Bronchial epithelial cell (primary cell): ENCODE data around the gene SYMPK. TPM values are rescaled to one million over a fixed set of nuclear protein-coding genes. Genes with fewer than 3 reads are reported as not detected.

Experiments
- DNase-seq: peaks from one replicate; pipeline ENCODE4 v3.0.0-alpha.2; 2010; ENCODE audit warnings: low read depth
- FAIRE-seq: peaks from 2 replicates; lab custom pipeline; 2011; peaks lifted over from hg19 to GRCh38; lab: Jason Lieb, UNC
- H3K27me3 ChIP-seq: 2 replicates; pipeline ENCODE4 v1.5.1; 2011; ENCODE audit warnings: low read length; ENCODE audit not compliant: control insufficient read depth, insufficient read depth
- H3K36me3 ChIP-seq: 2 replicates; pipeline ENCODE4 v1.5.1; 2011; ENCODE audit warnings: low read length; ENCODE audit not compliant: control insufficient read depth, insufficient read depth
- H3K4me3 ChIP-seq: 2 replicates; pipeline ENCODE4 v1.5.1; 2011; ENCODE audit warnings: mild to moderate bottlenecking, low read depth, low read length, control low read depth
- CTCF ChIP-seq: IDR thresholded peaks from 2 replicates; pipeline ENCODE4 v1.5.1; 2011; ENCODE audit warnings: mild to moderate bottlenecking, moderate library complexity, low read length, control low read depth, inconsistent platforms; ENCODE audit not compliant: insufficient read depth, severe bottlenecking
- total RNA-seq: library from RNA; depleted of rRNA; stranded (reverse); fragments of >200 nt; gene quantifications from 2 replicates; pipeline ENCODE4 v1.2.1, GENCODE V29; 2014

The SYMPK gene
- total RNA-seq = 27.9 and 29.7 TPM in 2 replicates

- FAIRE-seq = no peak
- Histone ChIP-seq H3K4me3 (peak within 1 kb of the TSS; percentile 97), H3K36me3 (peaks cover 3% of the 10 kb centered on the region), H3K27me3 (peaks cover 15% of the 10 kb centered on the region)
- DNase-seq = peak; percentile 95
- TF ChIP-seq CTCF = no peak
Measured at GRCh38 chr19:45862564-45863334, at the start of gene SYMPK. SYMPK (minus strand) TSS chr19:45863147; CDS start chr19:45854495, 8,652 bp downstream.

GRCh38 chr19:45911291-45911690, 48.3 kb upstream of the SYMPK start:
- FAIRE-seq = peak; percentile 93
- no peak for DNase-seq
- no peak overlapping the region for H3K4me3 ChIP-seq
- no peaks in the 10 kb centered on the region for H3K36me3 ChIP-seq
- H3K27me3 ChIP-seq = no peaks in the 10 kb centered on the region
- TF ChIP-seq CTCF = no peak

GRCh38 chr19:45908956-45909355, 46.0 kb upstream of the SYMPK start:
- FAIRE-seq (no peak), DNase-seq (no peak)
- Histone ChIP-seq H3K27me3 (no peaks in the 10 kb centered on the region), H3K4me3 (no peak overlapping the region), H3K36me3 (no peaks in the 10 kb centered on the region)
- TF ChIP-seq CTCF = no peak

GRCh38 chr19:45906221-45906620, 43.3 kb upstream of the SYMPK start:
- Histone ChIP-seq H3K36me3 (no peaks in the 10 kb centered on the region), H3K27me3 (no peaks in the 10 kb centered on the region), H3K4me3 (no peak overlapping the region)
- DNase-seq (peak; percentile 78), FAIRE-seq (no peak)
- no peak for TF ChIP-seq CTCF

- Histone ChIP-seq H3K4me3 (no peak overlapping the region), H3K27me3 (no peaks in the 10 kb centered on the region), H3K36me3 (no peaks in the 10 kb centered on the region)
- DNase-seq (no peak), FAIRE-seq (no peak)
- no peak for TF ChIP-seq CTCF
Measured at GRCh38 chr19:45905011-45905410, 42.1 kb upstream of the SYMPK start.
